ENCODE data around the gene PRELID1.

The PRELID1 gene

DNA sequence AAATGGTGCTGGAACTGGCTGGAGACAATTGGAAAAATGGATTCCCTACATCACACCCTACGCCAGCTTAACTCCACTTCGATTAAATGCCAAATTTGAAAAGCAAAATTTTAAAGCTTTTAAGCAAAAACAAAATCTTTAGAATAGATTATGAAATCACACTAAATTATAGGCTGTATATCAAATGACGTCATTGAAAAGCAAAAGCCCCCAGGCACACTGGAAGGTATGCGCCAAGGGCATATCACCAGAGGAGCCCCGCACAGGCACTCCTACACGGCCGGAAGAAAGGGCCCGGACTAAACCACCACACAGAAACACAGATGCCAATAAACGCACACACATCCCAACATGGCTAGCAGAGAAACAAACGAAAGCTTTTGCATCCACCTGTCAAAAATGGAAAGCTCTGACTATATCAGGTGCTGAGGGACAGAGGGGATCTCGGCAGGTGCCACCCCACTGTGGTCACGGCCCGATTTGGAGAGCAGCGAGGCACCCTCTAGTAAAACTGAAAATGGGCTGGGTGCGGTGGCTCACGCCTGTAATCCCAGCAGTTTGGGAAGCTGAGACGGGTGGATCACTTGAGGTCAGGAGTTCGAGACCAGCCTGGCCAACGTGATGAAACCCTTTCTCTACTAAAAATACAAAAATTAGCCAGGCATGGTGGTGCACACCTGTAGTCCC is 25.1 kb downstream of the PRELID1 start:
- no peaks in the 10 kb centered on the region for H3K9me3 Mint-ChIP-seq
- H3K27me3 Mint-ChIP-seq = no peaks in the 10 kb centered on the region
- no peak for ATAC-seq (replicated peaks)
- H3K27ac Mint-ChIP-seq = peak overlapping the region; percentile 76 to 90
- peaks cover 38% of the 10 kb centered on the region for H3K36me3 Mint-ChIP-seq (ENCODE audit: insufficient read depth)
- no peak for DNase-seq
- peaks cover 18 to 31% of the 10 kb centered on the region in 2 donors for H3K4me1 Mint-ChIP-seq (ENCODE audit: low read depth in 2 of 2)
- H3K4me3 Mint-ChIP-seq = peak overlapping the region in 1 of 2 donors; percentile 66

DNA sequence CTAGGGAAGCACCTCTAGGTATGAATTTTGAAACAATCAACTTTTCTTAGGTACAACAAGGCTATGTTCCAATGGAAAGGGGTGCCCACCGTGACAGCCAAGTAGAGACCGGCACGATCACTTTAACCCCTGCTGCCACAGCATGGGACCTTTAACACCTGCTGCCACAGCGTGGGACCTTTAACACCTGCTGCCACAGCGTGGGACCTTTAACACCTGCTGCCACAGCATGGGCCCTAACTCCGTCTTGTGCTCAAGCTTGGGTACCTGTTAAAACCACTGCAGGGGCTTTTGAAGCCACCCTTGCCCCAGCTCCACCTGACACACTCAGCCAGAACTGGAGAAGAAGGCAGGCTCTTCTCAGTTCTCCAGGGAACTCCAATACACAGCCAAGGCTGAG is 26.3 kb downstream of the PRELID1 start:
- no peak for DNase-seq
- Mint-ChIP-seq H3K4me3 (no peak overlapping the region), H3K36me3 (ENCODE audit: insufficient read depth) (peaks cover 46% of the 10 kb centered on the region), H3K27ac (peak overlapping the region in 1 of 2 donors; percentile 90), H3K27me3 (no peaks in the 10 kb centered on the region), H3K4me1 (ENCODE audit: low read depth in 2 of 2) (peaks cover 22 to 36% of the 10 kb centered on the region in 2 donors), H3K9me3 (no peaks in the 10 kb centered on the region)
- ATAC-seq (replicated peaks) = no peak

DNA sequence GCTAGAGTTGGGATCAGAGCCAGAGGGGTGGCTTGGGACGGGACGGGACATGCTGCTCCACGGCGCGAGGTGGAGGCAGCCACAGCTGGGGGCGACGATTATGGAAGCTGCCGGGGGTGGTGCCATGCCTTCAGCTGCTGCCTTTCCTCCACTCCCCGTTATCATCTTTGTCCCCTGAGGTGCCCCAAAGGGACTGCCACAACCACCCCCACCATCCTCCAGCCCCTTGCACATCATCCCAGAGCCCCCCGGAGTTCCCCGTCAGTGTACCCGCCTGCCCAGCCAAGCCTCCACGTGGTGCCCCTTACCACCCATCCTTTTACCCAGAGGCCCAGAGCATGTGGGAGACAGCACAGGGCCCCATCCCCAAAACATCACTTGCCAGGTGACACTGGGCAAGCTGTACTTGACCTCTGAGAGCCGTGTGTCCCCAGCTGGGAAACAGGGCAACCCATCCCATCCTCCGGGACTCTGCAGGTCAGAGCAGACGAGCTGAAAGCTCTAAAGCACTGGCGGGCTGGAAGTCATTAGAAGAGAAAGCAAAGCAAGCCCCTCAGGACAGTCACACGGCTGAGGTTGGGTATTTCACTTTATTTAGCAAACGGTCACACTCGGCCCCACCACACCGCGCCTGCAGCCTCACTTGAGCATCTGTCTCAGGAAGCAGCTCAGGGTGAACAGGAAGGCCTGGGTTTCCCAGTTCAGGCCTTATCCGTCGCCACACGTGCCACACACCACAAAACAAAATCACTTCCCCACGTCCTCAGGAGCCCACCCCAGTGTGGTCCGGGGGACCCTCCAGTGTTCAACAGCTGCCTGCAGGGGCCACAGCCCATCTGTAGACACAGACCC is 27.6 kb downstream of the PRELID1 start:
- H3K4me1 Mint-ChIP-seq (ENCODE audit: low read depth in 2 of 2) = peaks cover 27 to 36% of the 10 kb centered on the region in 2 donors
- H3K4me3 Mint-ChIP-seq = peak overlapping the region; percentile 7 to 31
- DNase-seq = no peak
- H3K36me3 Mint-ChIP-seq (ENCODE audit: insufficient read depth) = peaks cover 57% of the 10 kb centered on the region
- H3K9me3 Mint-ChIP-seq = no peaks in the 10 kb centered on the region
- H3K27me3 Mint-ChIP-seq = no peaks in the 10 kb centered on the region
- H3K27ac Mint-ChIP-seq = peak overlapping the region; percentile 73 to 90
- ATAC-seq (replicated peaks) = peak; percentile 19

DNA sequence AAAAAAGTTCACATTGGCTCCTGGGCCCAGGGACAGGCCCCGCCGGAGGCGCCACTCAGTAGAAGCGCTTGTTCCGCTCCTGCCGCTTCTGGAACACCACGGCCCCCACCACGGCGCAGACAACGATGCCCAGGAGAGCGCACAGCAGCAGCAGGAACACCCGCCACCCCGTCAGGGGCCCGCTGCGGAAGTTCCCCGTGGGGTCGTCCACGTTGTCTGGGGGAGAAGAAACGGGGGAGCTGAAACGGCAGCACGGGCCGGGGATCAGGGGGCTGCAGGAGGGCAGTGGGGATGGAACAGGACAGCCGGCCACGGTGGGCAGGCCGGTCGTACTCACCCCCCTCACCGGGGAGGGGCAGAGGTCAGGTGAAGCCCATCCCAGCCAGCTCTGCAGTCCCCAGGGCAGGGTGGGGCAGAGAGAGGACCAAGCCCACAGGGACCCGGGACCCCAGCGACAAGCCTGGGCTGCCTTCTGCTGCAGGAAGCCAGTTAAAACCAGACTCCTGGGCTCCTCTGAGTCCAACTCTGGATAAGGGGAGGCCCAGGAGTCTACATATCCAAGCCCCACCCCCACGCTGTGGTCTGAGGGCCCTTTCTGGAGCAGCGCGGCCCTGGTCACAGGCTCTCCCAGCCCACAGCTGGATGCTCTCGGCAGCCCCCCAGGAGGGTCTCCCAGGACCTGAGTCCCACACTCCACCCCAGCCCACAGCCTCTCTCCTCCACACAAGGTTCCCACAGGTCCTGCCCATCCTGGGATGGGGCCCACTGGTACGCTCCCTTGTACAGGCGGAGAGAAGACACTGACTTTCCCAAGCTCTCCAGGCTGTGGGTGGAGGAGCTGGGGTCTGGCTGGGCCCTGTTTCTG is 28.7 kb downstream of the PRELID1 start:
- Mint-ChIP-seq H3K27ac (peak overlapping the region; percentile 73 to 90), H3K4me3 (no peak overlapping the region), H3K27me3 (no peaks in the 10 kb centered on the region), H3K4me1 (ENCODE audit: low read depth in 2 of 2) (peaks cover 31 to 41% of the 10 kb centered on the region in 2 donors), H3K9me3 (no peaks in the 10 kb centered on the region), H3K36me3 (ENCODE audit: insufficient read depth) (peaks cover 60% of the 10 kb centered on the region)
- DNase-seq (no peak), ATAC-seq (replicated peaks) (no peak)

DNA sequence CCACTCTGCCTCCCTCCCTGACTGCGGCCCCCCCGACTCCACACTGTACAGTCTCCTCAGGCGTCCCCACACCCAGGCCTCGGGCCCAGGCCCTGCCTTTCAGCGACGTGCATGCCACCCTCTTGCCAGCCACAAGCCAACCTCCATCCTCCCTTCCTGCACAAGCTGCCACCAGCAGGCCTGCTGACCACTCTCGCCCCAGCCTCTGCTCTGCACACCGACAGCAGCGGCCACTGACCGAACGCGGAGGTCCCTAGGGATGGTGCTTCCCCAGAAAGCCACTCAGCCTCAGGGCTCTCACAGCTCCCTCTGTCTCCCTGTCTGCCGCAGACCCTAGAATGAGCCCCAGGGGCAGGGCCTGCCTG is 29.3 kb downstream of the PRELID1 start:
- Mint-ChIP-seq H3K27ac (no peak overlapping the region), H3K4me3 (no peak overlapping the region), H3K4me1 (ENCODE audit: low read depth in 2 of 2) (peaks cover 27 to 39% of the 10 kb centered on the region in 2 donors), H3K9me3 (no peaks in the 10 kb centered on the region), H3K27me3 (no peaks in the 10 kb centered on the region), H3K36me3 (ENCODE audit: insufficient read depth) (peaks cover 62% of the 10 kb centered on the region)
- ATAC-seq (replicated peaks) (no peak), DNase-seq (no peak)

DNA sequence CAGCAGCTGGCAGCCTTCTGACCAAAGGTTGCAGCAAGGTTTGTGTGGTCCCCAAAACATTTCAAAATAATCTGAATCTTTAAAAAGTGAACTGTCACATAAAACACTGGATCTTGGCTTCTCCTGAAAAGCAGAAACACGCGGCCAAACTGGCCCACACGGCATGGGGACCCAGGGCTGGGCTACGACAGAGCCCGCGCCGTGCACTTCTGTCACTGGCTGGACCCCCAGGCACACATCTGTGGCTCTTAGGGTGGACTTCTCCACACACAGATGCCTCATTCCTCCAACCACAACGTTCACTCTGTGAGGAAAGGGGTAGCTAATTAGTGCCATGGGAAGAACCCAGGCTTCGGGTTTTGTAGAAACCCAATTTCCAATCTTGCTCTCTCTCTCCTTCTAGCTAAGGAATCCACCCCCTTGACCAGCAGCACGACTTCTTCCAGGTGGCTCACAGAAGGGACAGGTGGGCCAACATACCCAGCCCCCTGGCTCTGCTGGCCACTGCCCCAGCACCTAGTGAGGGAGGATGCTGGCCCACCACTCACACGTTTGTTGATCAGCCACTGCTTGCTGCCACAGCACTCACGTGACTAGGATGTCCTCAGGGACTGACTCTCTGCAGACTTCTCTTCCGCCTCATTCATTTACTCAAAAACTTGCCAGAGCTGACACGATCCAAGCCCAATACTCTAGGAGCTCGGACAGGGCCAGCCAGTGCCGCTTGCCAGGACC is 30.0 kb downstream of the PRELID1 start:
- H3K4me1 Mint-ChIP-seq (ENCODE audit: low read depth in 2 of 2) = peaks cover 27 to 34% of the 10 kb centered on the region in 2 donors
- no peak for ATAC-seq (replicated peaks)
- no peak for DNase-seq
- no peak overlapping the region for H3K4me3 Mint-ChIP-seq
- H3K36me3 Mint-ChIP-seq (ENCODE audit: insufficient read depth) = peaks cover 60% of the 10 kb centered on the region
- no peaks in the 10 kb centered on the region for H3K9me3 Mint-ChIP-seq
- H3K27ac Mint-ChIP-seq = peak overlapping the region in 1 of 2 donors; percentile 41
- no peaks in the 10 kb centered on the region for H3K27me3 Mint-ChIP-seq

DNA sequence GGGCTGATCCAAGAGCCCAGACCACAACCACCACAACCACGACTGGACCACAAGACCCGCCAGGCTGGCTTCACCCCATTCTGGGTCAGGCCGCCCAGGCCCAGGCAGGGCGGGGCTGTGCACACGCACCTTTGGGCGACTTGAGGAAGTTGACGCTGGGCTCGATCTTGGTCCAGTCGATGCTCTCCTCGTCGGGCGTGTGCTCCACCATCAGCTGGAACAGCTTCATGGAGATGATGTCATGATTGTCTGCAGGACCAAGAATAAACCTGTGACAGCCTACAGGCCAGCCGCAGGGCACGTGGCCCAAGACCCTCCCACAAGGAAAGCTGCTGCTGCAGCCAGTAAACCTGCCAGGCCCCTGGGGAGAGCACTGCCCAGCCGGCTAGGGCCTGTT is 30.6 kb downstream of the PRELID1 start:
- no peak overlapping the region for H3K4me3 Mint-ChIP-seq
- peak overlapping the region in 1 of 2 donors; percentile 41 for H3K27ac Mint-ChIP-seq
- peaks cover 33 to 39% of the 10 kb centered on the region in 2 donors for H3K4me1 Mint-ChIP-seq (ENCODE audit: low read depth in 2 of 2)
- H3K36me3 Mint-ChIP-seq (ENCODE audit: insufficient read depth) = peaks cover 64% of the 10 kb centered on the region
- DNase-seq = no peak
- no peaks in the 10 kb centered on the region for H3K27me3 Mint-ChIP-seq
- no peak for ATAC-seq (replicated peaks)
- no peaks in the 10 kb centered on the region for H3K9me3 Mint-ChIP-seq

DNA sequence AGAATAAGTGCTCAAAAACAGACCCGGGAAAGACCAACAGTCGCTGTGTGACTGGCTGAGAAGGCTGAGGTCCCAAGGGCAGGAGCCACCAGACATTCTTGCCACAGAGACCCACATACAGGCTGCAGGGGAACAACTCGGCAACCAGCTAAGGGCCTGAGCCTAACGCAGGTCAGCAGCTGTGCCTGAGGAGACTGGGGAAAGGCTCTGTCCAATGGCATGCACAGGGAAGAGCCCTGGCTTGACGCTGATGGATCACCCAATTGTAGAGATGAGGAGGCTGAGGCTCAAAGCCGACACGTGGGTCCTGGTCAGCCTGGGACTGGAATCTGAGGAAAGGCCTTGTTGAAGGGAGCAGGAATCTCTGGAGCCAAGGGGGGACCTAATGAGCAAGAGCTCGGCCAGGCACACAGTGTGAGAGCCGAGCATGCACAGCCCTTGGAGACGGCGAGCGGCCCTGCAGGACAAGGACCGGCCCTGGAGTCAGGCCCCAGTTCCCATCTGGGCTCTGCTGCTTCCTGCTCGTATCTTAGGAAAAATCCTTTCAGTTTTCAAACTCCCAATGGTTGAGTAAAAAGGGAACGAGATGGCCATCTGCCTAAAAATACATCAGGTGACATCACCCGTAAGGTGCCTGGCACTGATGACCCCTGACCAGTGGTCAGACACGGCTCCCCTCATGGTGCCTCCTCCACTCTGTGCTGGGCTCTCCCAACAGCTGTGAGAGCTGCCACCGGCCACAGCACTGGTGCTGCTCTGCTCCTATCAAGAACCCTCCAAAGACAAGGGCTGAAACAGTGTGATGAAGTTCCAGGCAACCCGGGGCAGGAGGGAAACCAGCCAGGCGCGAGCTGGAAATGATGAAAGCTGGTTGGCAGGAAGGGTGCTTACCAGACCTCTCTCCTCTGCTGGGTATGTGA is 31.4 kb downstream of the PRELID1 start:
- ATAC-seq (replicated peaks) (no peak), DNase-seq (no peak)
- no peaks in the 10 kb centered on the region for H3K9me3 Mint-ChIP-seq
- H3K27me3 Mint-ChIP-seq = no peaks in the 10 kb centered on the region
- peak overlapping the region in 1 of 2 donors; percentile 6 for H3K27ac Mint-ChIP-seq
- peaks cover 70% of the 10 kb centered on the region for H3K36me3 Mint-ChIP-seq (ENCODE audit: insufficient read depth)
- peaks cover 42 to 47% of the 10 kb centered on the region in 2 donors for H3K4me1 Mint-ChIP-seq (ENCODE audit: low read depth in 2 of 2)
- no peak overlapping the region for H3K4me3 Mint-ChIP-seq

DNA sequence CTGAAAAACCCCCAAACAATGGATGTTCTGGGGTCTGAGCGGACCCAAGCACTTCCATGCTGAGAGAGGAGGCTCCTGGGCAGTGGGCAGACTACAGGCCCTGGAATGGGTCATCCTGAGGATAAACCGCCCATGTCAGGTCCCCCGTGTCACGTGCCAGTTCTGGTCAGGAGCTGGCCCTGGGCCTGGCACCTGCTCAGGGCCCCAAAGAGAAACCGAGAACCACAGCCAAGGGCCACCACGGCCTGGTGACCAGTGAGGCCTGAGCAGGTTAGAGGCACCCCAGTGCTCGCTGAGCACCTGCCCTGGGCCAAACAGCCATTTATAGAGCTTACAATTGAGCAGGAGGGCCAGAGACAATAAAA is 32.1 kb downstream of the PRELID1 start:
- ATAC-seq (replicated peaks) (no peak), DNase-seq (no peak)
- Mint-ChIP-seq H3K27me3 (no peaks in the 10 kb centered on the region), H3K4me3 (peak overlapping the region in 1 of 2 donors; percentile 17), H3K9me3 (no peaks in the 10 kb centered on the region), H3K36me3 (ENCODE audit: insufficient read depth) (peaks cover 64% of the 10 kb centered on the region), H3K27ac (peak overlapping the region in 1 of 2 donors; percentile 82), H3K4me1 (ENCODE audit: low read depth in 2 of 2) (peaks cover 41 to 44% of the 10 kb centered on the region in 2 donors)

DNA sequence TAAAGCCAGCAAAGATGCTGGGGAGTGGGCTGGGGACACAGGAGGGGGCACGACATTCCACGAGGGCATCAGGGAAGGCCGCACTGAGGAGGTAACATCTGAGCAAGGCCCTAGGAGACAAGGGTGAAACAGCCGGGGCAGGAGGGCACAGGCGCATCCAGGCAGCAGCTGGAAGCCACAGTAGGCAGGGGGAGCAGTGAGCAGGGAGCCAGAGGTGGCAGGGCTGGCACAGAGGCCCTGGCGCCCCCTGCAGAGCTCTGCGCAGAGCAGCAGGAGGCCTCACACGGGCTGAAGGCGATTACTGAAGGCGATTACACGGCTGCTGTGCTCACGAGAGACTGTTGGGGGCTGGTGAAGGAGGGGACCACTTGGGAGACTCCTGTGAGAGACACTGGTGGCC is 32.5 kb downstream of the PRELID1 start:
- H3K9me3 Mint-ChIP-seq = no peaks in the 10 kb centered on the region
- DNase-seq (no peak), ATAC-seq (replicated peaks) (peak; percentile 41)
- H3K27me3 Mint-ChIP-seq = no peaks in the 10 kb centered on the region
- H3K27ac Mint-ChIP-seq = peak overlapping the region; percentile 62 to 82
- peaks cover 38 to 41% of the 10 kb centered on the region in 2 donors for H3K4me1 Mint-ChIP-seq (ENCODE audit: low read depth in 2 of 2)
- no peak overlapping the region for H3K4me3 Mint-ChIP-seq
- H3K36me3 Mint-ChIP-seq (ENCODE audit: insufficient read depth) = peaks cover 63% of the 10 kb centered on the region

DNA sequence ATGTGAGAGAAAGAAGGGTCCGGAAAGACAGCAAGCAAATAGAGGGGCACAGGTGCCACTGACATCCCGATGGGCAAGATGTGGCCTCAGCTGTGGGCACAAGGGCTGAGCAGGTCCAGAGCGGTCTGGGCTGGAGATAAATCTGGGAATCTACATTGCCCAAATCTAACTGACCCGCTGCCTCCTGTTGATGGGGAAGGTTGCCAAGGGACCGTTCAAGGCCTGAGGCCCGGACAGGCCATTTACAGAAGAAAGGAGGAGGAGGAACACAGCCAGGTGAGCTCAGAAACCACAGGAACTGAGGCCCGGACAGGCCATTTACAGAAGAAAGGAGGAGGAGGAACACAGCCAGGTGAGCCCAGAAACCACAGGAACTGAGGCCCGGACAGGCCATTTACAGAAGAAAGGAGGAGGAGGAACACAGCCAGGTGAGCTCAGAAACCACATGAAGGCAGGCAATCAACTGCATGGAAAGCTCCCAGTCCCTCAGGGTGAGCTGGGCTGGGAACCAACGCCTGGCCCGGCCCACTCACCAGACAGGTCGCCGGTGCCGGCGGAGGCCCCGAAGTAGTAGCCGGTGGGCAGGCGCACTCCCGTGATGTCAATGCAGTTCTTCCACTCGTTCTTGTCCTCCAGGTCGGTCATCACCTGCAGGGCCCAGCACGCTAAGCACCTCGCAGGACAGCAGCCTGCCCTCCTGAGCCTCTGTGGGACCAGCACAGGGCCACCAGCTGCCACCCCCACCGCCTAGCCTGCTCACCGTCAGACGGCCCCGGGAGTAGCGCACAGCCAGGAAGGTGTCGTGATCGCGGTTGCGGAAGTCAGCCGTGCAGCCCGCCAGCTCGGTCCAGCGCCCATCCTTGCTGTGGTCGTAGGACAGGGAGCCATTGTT is 33.2 kb downstream of the PRELID1 start:
- Mint-ChIP-seq H3K36me3 (ENCODE audit: insufficient read depth) (peaks cover 64% of the 10 kb centered on the region), H3K4me1 (ENCODE audit: low read depth in 2 of 2) (peaks cover 31 to 37% of the 10 kb centered on the region in 2 donors), H3K27me3 (no peaks in the 10 kb centered on the region), H3K4me3 (no peak overlapping the region), H3K27ac (peak overlapping the region; percentile 62 to 82), H3K9me3 (no peaks in the 10 kb centered on the region)
- DNase-seq (no peak), ATAC-seq (replicated peaks) (no peak)

Data from effector memory CD8-positive, alpha-beta T cell (primary cell).